Heart left ventricle (tissue), 16 donors: ENCODE data around the gene HMGB4. TPM values are rescaled to one million over a fixed set of nuclear protein-coding genes. Genes with fewer than 3 reads are reported as not detected.

Experiments used
- ATAC-seq, 4 donors: fragments of 200-7000 bp; cut with Tn5 transposase; one replicate each; pipeline ENCODE4 v1.9.1; 2020 to 2022; ENCODE audit warnings: moderate library complexity in 4 of 4, mild to moderate bottlenecking in 3 of 4, moderate number of reproducible peaks in 1 of 4
- DNase-seq, 5 donors: peaks; one replicate each; pipeline ENCODE4 v3.0.0-alpha.2; 2020
- H3K27ac ChIP-seq, 12 donors: fragments of 200-600 bp; sonication (generic) in 4 of 12; one replicate each; pipeline versions ENCODE4 v1.5.0 to v1.8.0; 2016 to 2022; ENCODE audit warnings: mild to moderate bottlenecking in 2 of 12
- H3K27me3 ChIP-seq, 9 donors: fragments of 200-600 bp; sonication (generic) in 2 of 9; one replicate each; pipeline versions ENCODE4 v1.5.1 to v1.8.0; 2016 to 2022; ENCODE audit warnings: mild to moderate bottlenecking in 3 of 9
- H3K36me3 ChIP-seq, 9 donors: fragments of 200-600 bp; sonication (generic) in 2 of 9; one replicate each; pipeline versions ENCODE4 v1.5.0 to v1.8.0; 2018 to 2022; ENCODE audit warnings: mild to moderate bottlenecking in 2 of 9
- H3K4me1 ChIP-seq, 12 donors: fragments of 200-600 bp; sonication (generic) in 4 of 12; one replicate each; pipeline versions ENCODE4 v1.5.0 to v1.8.0; 2016 to 2022; ENCODE audit warnings: mild to moderate bottlenecking in 3 of 12
- H3K4me3 ChIP-seq, 12 donors: fragments of 200-600 bp; sonication (generic) in 4 of 12; one replicate each; pipeline versions ENCODE4 v1.5.0 to v1.8.0; 2017 to 2022; ENCODE audit warnings: mild to moderate bottlenecking in 9 of 12, moderate library complexity in 4 of 12
- H3K9me3 ChIP-seq, 12 donors: fragments of 200-600 bp; sonication (generic) in 4 of 12; one replicate each; pipeline versions ENCODE4 v1.5.0 to v1.8.0; 2016 to 2022; ENCODE audit warnings: mild to moderate bottlenecking in 1 of 12
- CTCF ChIP-seq, 12 donors: fragments of 200-600 bp; sonication (generic) in 4 of 12; IDR thresholded peaks; one replicate each; pipeline versions ENCODE4 v1.5.0 to v1.8.0; 2018 to 2022; ENCODE audit warnings: antibody characterized with exemption in 12 of 12, mild to moderate bottlenecking in 5 of 12
- POLR2A ChIP-seq, 2 donors: fragments of 450-650 bp; IDR thresholded peaks; one replicate each; pipeline ENCODE4 v1.6.1; 2017; ENCODE audit warnings: antibody characterized with exemption in 2 of 2, mild to moderate bottlenecking in 2 of 2, moderate library complexity in 2 of 2
- WGBS, 4 donors: extraction: QIAGEN DNeasy Blood & Tissue Kit in 2 of 4; methylation state at CpG; one replicate each; pipeline versions ENCODE4 v1.1.5 to v1.1.7; 2013 to 2018; 5-methylcytosine and 5-hydroxymethylcytosine counted together
- intact Hi-C, 10 donors: fragments of 100-400 bp; cut with DNase I; formaldehyde crosslinking; loops; one replicate each; pipeline versions ENCODE4 v1.11.1 to v1.14.2; 2022
- polyA plus RNA-seq, 2 donors: library from polyadenylated mRNA; stranded (reverse); fragments of 200-250 nt; gene quantifications; one replicate each; pipeline ENCODE4 v1.2.3, GENCODE V29; 2013
- total RNA-seq, 9 donors: library from RNA; depleted of rRNA in 2 of 9; stranded (reverse); fragments of >200 nt in 2 of 9; fragmentation: NEBNext Ultra II Directional in 3 of 9; extraction: Animal tissue kit (Norgen Biotek cat#: 25700) in 3 of 9; gene quantifications; one replicate each; pipeline versions ENCODE4 v1.1.0 to v1.2.4, GENCODE V29; 2016 to 2023
- donor health status: ischemic (EF 13 %, LVEDD 7.1; RV severe dilation, severe dysfunction).
- donor health status: healthy with polysubstance abuse.
- donor health status: DM: no; HTN: yes; CAD: no.
- donor health status: DM: no; HTN: no; CAD: no.
- donor health status: ischemic (EF 25% LVEDD 6.9; RV normal size, moderate dysfunction).
- donor health status: ischemic (EF 25% LVEDD 5.7; RV mildly dilated, moderate dysfunction).
- donor health status: healthy.
- donor health status: DM: yes; HTN: yes; CAD: no.
- donor health status: ischemic (EF 35%, LVEDD 5.7; RV mildly dilated, moderate dysfunction).
- donor health status: nonischemic (EF 11% LVEDD 7.7; RV severe dilation, severe dysfunction).
- donor health status: DM: yes; HTN: yes; CAD: no.
- donor health status: PGD.
- donor health status: ischemic (EF 29% LVEDD 5.4; RV normal size, mild dysfunction).
- donor health status: nonischemic (EF 23%, LVEDD 6.1; RV moderate dilation, normal function).

HMGB4 gene
- total and polyA plus RNA-seq, 11 donors, result not detected

- WGBS, 4 donors, result 64 to 100% (median 65%) methylated on average over 1 of the region's 1 CpG; no CpG with 5 or more reads in 1 of the 4 donors
- intact Hi-C loops, result no loop called here
- Histone ChIP-seq H3K36me3 (no peaks in the 10 kb centered on the region), H3K27ac (no peak overlapping the region), H3K27me3 (peaks cover 0 to 6% (median 0%) of the 10 kb centered on the region in 9 donors), H3K4me3 (no peak overlapping the region), H3K9me3 (no peaks in the 10 kb centered on the region), H3K4me1 (no peaks in the 10 kb centered on the region)
- no peak for TF ChIP-seq POLR2A (IDR thresholded peaks at IDR 0.05)
- no peak for TF ChIP-seq CTCF (IDR thresholded peaks at IDR 0.05)
- ATAC-seq (no peak), DNase-seq (no peak)
Measured at GRCh38 chr1:33824971-33825370, 38.9 kb upstream of the HMGB4 start.

- Histone ChIP-seq H3K4me3 (no peak overlapping the region), H3K36me3 (no peaks in the 10 kb centered on the region), H3K27me3 (peaks cover 0 to 6% (median 0%) of the 10 kb centered on the region in 9 donors), H3K27ac (no peak overlapping the region), H3K9me3 (no peaks in the 10 kb centered on the region), H3K4me1 (no peaks in the 10 kb centered on the region)
- 76 to 81% (median 78%) methylated on average over 10 of the region's 10 CpGs for WGBS, 4 donors
- DNase-seq, result no peak
- ATAC-seq, result no peak
- intact Hi-C loops, result no loop called here
- TF ChIP-seq POLR2A (IDR thresholded peaks at IDR 0.05) (no peak), CTCF (IDR thresholded peaks at IDR 0.05) (no peak)
Measured at GRCh38 chr1:33825506-33825905, 38.4 kb upstream of the HMGB4 start.

- Histone ChIP-seq H3K27me3 (peaks cover 0 to 6% (median 0%) of the 10 kb centered on the region in 9 donors), H3K9me3 (no peaks in the 10 kb centered on the region), H3K36me3 (no peaks in the 10 kb centered on the region), H3K4me1 (no peaks in the 10 kb centered on the region), H3K4me3 (no peak overlapping the region), H3K27ac (no peak overlapping the region)
- no peak for DNase-seq
- no peak for ATAC-seq
- no peak for TF ChIP-seq POLR2A (IDR thresholded peaks at IDR 0.05)
- TF ChIP-seq CTCF (IDR thresholded peaks at IDR 0.05), result no peak
- intact Hi-C loops, result no loop called here
Measured at GRCh38 chr1:33826311-33826710, 37.6 kb upstream of the HMGB4 start.

- Histone ChIP-seq H3K4me1 (no peaks in the 10 kb centered on the region), H3K4me3 (no peak overlapping the region), H3K27me3 (peaks cover 0 to 6% (median 0%) of the 10 kb centered on the region in 9 donors), H3K9me3 (no peaks in the 10 kb centered on the region), H3K36me3 (no peaks in the 10 kb centered on the region), H3K27ac (no peak overlapping the region)
- intact Hi-C loops, result no loop called here
- TF ChIP-seq CTCF (IDR thresholded peaks at IDR 0.05) (no peak), POLR2A (IDR thresholded peaks at IDR 0.05) (no peak)
- ATAC-seq, result no peak
- no peak for DNase-seq
- 80 to 88% (median 82%) methylated on average over 5 of the region's 5 CpGs for WGBS, 4 donors
Measured at GRCh38 chr1:33826711-33827110, 37.2 kb upstream of the HMGB4 start.
